HepG2 (cell line): Measurements from ENCODE around the gene FOLR2.

ENCODE experiments used
- EZH2 ChIP-seq: conservative IDR thresholded peaks from 2 replicates; pipeline ENCODE4 v1.6.1; 2012; ENCODE audit warnings: mild to moderate bottlenecking, low read depth, low read length, moderate library complexity
- KDM1A ChIP-seq: IDR thresholded peaks from 2 replicates; pipeline ENCODE4 v1.6.1; 2016; ENCODE audit warnings: missing compliant biosample characterization
- NPAS2 ChIP-seq: sonication (generic); formaldehyde crosslinking; IDR thresholded peaks from 2 replicates; pipeline ENCODE4 v1.8.0; 2022; ENCODE audit warnings: mild to moderate bottlenecking, missing genetic modification reagents, borderline replicate concordance
- RAD51 ChIP-seq: fragments of 450-650 bp; IDR thresholded peaks from 2 replicates; pipeline ENCODE4 v1.6.1; 2016; ENCODE audit warnings: borderline replicate concordance
- ZFYVE20 ChIP-seq: sonication (generic); formaldehyde crosslinking; IDR thresholded peaks from 2 replicates; pipeline ENCODE4 v1.8.0; 2023; ENCODE audit warnings: low read depth, mild to moderate bottlenecking, moderate library complexity, missing genetic modification reagents, borderline replicate concordance
- ZNF121 ChIP-seq: sonication (generic); formaldehyde crosslinking; IDR thresholded peaks from 2 replicates; pipeline ENCODE4 v1.5.0; 2020; ENCODE audit warnings: mild to moderate bottlenecking, missing genetic modification reagents
- ZSCAN12 ChIP-seq: sonication (generic); formaldehyde crosslinking; IDR thresholded peaks from 2 replicates; pipeline ENCODE4 v1.9.0; 2021; ENCODE audit warnings: mild to moderate bottlenecking, missing genetic modification reagents
- TF ChIP-seq, protein P1 (sequence below): sonication (generic); formaldehyde crosslinking; IDR thresholded peaks from 2 replicates; pipeline ENCODE4 v1.5.0; 2020; ENCODE audit warnings: mild to moderate bottlenecking, missing genetic modification reagents, moderate library complexity
- TF ChIP-seq, protein P2 (sequence below): sonication (generic); formaldehyde crosslinking; IDR thresholded peaks from 2 replicates; pipeline ENCODE4 v1.4.0; 2020; ENCODE audit warnings: missing genetic modification reagents

DNA sequence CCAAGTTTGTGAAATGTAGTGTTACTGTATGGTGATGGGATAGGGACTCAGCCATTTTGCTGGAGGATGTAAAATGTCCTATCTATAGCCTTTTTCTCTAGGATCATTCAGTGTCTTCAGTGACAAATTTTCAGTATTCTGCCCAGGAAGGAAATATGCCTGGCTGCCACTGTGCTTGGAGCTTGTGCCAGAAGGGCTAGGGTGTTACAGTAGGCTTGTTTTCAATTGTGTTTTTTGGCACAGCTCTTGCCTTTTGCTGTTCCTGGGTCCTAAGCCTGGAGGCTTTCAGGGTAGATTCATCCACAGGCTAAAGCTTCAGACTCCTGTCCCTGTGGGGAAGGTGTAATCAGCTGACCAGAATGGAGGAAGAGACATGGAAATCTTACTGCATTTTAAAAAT, 49.4 kb downstream of the FOLR2 start:
- TF ChIP-seq NPAS2 (CRISPR knock-in tag) (no peak), ZFYVE20 (no peak), EZH2 (no peak), ZNF121 (CRISPR knock-in tag) (no peak), ZSCAN12 (no peak), RAD51 (no peak), KDM1A (no peak)
- TF ChIP-seq, protein P1, sequence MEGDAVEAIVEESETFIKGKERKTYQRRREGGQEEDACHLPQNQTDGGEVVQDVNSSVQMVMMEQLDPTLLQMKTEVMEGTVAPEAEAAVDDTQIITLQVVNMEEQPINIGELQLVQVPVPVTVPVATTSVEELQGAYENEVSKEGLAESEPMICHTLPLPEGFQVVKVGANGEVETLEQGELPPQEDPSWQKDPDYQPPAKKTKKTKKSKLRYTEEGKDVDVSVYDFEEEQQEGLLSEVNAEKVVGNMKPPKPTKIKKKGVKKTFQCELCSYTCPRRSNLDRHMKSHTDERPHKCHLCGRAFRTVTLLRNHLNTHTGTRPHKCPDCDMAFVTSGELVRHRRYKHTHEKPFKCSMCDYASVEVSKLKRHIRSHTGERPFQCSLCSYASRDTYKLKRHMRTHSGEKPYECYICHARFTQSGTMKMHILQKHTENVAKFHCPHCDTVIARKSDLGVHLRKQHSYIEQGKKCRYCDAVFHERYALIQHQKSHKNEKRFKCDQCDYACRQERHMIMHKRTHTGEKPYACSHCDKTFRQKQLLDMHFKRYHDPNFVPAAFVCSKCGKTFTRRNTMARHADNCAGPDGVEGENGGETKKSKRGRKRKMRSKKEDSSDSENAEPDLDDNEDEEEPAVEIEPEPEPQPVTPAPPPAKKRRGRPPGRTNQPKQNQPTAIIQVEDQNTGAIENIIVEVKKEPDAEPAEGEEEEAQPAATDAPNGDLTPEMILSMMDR (CRISPR knock-in tag): no peak
- TF ChIP-seq, protein P2, sequence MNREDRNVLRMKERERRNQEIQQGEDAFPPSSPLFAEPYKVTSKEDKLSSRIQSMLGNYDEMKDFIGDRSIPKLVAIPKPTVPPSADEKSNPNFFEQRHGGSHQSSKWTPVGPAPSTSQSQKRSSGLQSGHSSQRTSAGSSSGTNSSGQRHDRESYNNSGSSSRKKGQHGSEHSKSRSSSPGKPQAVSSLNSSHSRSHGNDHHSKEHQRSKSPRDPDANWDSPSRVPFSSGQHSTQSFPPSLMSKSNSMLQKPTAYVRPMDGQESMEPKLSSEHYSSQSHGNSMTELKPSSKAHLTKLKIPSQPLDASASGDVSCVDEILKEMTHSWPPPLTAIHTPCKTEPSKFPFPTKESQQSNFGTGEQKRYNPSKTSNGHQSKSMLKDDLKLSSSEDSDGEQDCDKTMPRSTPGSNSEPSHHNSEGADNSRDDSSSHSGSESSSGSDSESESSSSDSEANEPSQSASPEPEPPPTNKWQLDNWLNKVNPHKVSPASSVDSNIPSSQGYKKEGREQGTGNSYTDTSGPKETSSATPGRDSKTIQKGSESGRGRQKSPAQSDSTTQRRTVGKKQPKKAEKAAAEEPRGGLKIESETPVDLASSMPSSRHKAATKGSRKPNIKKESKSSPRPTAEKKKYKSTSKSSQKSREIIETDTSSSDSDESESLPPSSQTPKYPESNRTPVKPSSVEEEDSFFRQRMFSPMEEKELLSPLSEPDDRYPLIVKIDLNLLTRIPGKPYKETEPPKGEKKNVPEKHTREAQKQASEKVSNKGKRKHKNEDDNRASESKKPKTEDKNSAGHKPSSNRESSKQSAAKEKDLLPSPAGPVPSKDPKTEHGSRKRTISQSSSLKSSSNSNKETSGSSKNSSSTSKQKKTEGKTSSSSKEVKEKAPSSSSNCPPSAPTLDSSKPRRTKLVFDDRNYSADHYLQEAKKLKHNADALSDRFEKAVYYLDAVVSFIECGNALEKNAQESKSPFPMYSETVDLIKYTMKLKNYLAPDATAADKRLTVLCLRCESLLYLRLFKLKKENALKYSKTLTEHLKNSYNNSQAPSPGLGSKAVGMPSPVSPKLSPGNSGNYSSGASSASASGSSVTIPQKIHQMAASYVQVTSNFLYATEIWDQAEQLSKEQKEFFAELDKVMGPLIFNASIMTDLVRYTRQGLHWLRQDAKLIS (CRISPR knock-in tag): no peak
